Trophoblast cell (in vitro differentiated cells and primary cell): ENCODE data around the gene RHPN2.
"Not testable (repeated sequence)": the region's sequence is repeated elsewhere in the genome, so short reads cannot be mapped to it uniquely, and the experiment has no call there.

Source experiments
- DNase-seq, 2 donors: peaks; one replicate each; pipeline ENCODE4 v3.0.0-alpha.2; 2016
- H2AFZ ChIP-seq: 2 replicates; pipeline ENCODE4 v1.6.1; 2013; ENCODE audit warnings: low read length, moderate library complexity, mild to moderate bottlenecking; ENCODE audit not compliant: insufficient read depth, poor library complexity
- H2AK5ac ChIP-seq: 2 replicates; pipeline ENCODE4 v1.6.1; 2013; ENCODE audit warnings: mild to moderate bottlenecking, low read length
- H2BK120ac ChIP-seq: 2 replicates; pipeline ENCODE4 v1.6.1; 2013; ENCODE audit warnings: low read length, mild to moderate bottlenecking, moderate library complexity; ENCODE audit not compliant: insufficient read depth, poor library complexity
- H2BK12ac ChIP-seq: 2 replicates; pipeline ENCODE4 v1.6.1; 2013; ENCODE audit warnings: mild to moderate bottlenecking, low read length, moderate library complexity
- H2BK5ac ChIP-seq: 2 replicates; pipeline ENCODE4 v1.6.1; 2013; ENCODE audit warnings: low read length, low read depth, moderate library complexity, mild to moderate bottlenecking; ENCODE audit not compliant: poor library complexity
- H3K14ac ChIP-seq: 2 replicates; pipeline ENCODE4 v1.6.1; 2013; ENCODE audit warnings: mild to moderate bottlenecking, low read length
- H3K18ac ChIP-seq: 2 replicates; pipeline ENCODE4 v1.6.1; 2013; ENCODE audit warnings: mild to moderate bottlenecking, low read length
- H3K23ac ChIP-seq: 2 replicates; pipeline ENCODE4 v1.6.1; 2013; ENCODE audit warnings: low read length
- H3K27ac ChIP-seq: 2 replicates; pipeline ENCODE4 v1.5.1; 2013; ENCODE audit warnings: low read depth, mild to moderate bottlenecking, inconsistent platforms, low read length, moderate library complexity
- H3K27me3 ChIP-seq: 2 replicates; pipeline ENCODE4 v1.6.1; 2013; ENCODE audit warnings: inconsistent platforms, mild to moderate bottlenecking, low read length, moderate library complexity; ENCODE audit not compliant: insufficient read depth
- H3K36me3 ChIP-seq, 2 experiments: 1 replicate in 1 of 2; 2 replicates in 1 of 2; pipeline ENCODE4 v1.6.1; 2013; ENCODE audit warnings: low read length in 2 of 2, mild to moderate bottlenecking in 2 of 2, moderate library complexity in 1 of 2; ENCODE audit not compliant: insufficient read depth in 2 of 2, control insufficient read depth in 1 of 2
- H3K4ac ChIP-seq: 2 replicates; pipeline ENCODE4 v1.6.1; 2013; ENCODE audit warnings: low read depth, mild to moderate bottlenecking, low read length, moderate library complexity
- H3K4me1 ChIP-seq, 2 experiments: 1 replicate in 1 of 2; 2 replicates in 1 of 2; pipeline ENCODE4 v1.6.1; 2013; ENCODE audit warnings: low read length in 2 of 2, mild to moderate bottlenecking in 2 of 2, moderate library complexity in 1 of 2; ENCODE audit not compliant: insufficient read depth in 2 of 2, control insufficient read depth in 1 of 2
- H3K4me2 ChIP-seq: 2 replicates; pipeline ENCODE4 v1.6.1; 2013; ENCODE audit warnings: inconsistent platforms, mild to moderate bottlenecking, low read length, moderate library complexity
- H3K4me3 ChIP-seq: 2 replicates; pipeline ENCODE4 v1.5.1; 2013; ENCODE audit warnings: mild to moderate bottlenecking, low read depth, low read length, inconsistent platforms
- H3K79me1 ChIP-seq: one replicate; pipeline ENCODE4 v1.6.1; 2013; ENCODE audit warnings: low read length
- H3K79me2 ChIP-seq: 2 replicates; pipeline ENCODE4 v1.6.1; 2013; ENCODE audit warnings: low read length, mild to moderate bottlenecking; ENCODE audit not compliant: control insufficient read depth, insufficient read depth, poor library complexity
- H3K9ac ChIP-seq: 2 replicates; pipeline ENCODE4 v1.6.1; 2013; ENCODE audit warnings: mild to moderate bottlenecking, low read length
- H3K9me3 ChIP-seq: 2 replicates; pipeline ENCODE4 v1.6.1; 2013; ENCODE audit warnings: low read depth, mild to moderate bottlenecking, control low read depth, inconsistent platforms, low read length; ENCODE audit not compliant: insufficient read depth
- H4K12ac ChIP-seq: 2 replicates; pipeline ENCODE4 v1.6.1; 2013; ENCODE audit warnings: low read depth, mild to moderate bottlenecking, low read length, moderate library complexity
- H4K8ac ChIP-seq: 2 replicates; pipeline ENCODE4 v1.6.1; 2013; ENCODE audit warnings: low read depth, mild to moderate bottlenecking, low read length, moderate library complexity
- H4K91ac ChIP-seq: one replicate; pipeline ENCODE4 v1.6.1; 2013; ENCODE audit warnings: low read depth, mild to moderate bottlenecking, low read length, moderate library complexity
- WGBS: extraction: QIAGEN DNeasy Blood & Tissue Kit; methylation state at CpG from one replicate; pipeline ENCODE4 v1.1.7; 2013; ENCODE audit warnings: missing lambda C conversion rate; ENCODE audit not compliant: insufficient read length, insufficient coverage; ENCODE audit errors: extremely low coverage; 5-methylcytosine and 5-hydroxymethylcytosine counted together

RHPN2 gene

GRCh38 chr19:32988254-32988653 lies 76.4 kb downstream of the RHPN2 start:
- H3K4me1 ChIP-seq, H3K79me1 ChIP-seq, H3K4me2 ChIP-seq, H4K8ac ChIP-seq, H3K9me3 ChIP-seq, H3K14ac ChIP-seq, H3K9ac ChIP-seq, H3K79me2 ChIP-seq, H4K12ac ChIP-seq, H2AFZ ChIP-seq, H3K23ac ChIP-seq, H3K18ac ChIP-seq, H3K27ac ChIP-seq, H2BK5ac ChIP-seq, DNase-seq, H2BK120ac ChIP-seq, H4K91ac ChIP-seq, H2BK12ac ChIP-seq, H3K4ac ChIP-seq, H3K27me3 ChIP-seq, H2AK5ac ChIP-seq, H3K36me3 ChIP-seq, H3K4me3 ChIP-seq: not testable (repeated sequence)
- WGBS = no CpG with 5 or more reads among the region's 5 CpGs

GRCh38 chr19:32982488-32982887 lies 82.2 kb downstream of the RHPN2 start:
- not testable (repeated sequence) for H3K36me3 ChIP-seq, H2AFZ ChIP-seq, H3K18ac ChIP-seq, H3K27ac ChIP-seq, H3K79me2 ChIP-seq, H4K91ac ChIP-seq, H3K27me3 ChIP-seq, H2BK12ac ChIP-seq, H3K9ac ChIP-seq, DNase-seq, H2BK120ac ChIP-seq, H3K4me3 ChIP-seq, H3K14ac ChIP-seq, H2AK5ac ChIP-seq, H3K4me2 ChIP-seq, H3K4me1 ChIP-seq, H3K9me3 ChIP-seq, H4K12ac ChIP-seq, H4K8ac ChIP-seq, H3K79me1 ChIP-seq, H3K23ac ChIP-seq, H3K4ac ChIP-seq, H2BK5ac ChIP-seq
- WGBS = no CpG with 5 or more reads among the region's 6 CpGs

- not testable (repeated sequence) for H3K36me3 ChIP-seq, H3K27ac ChIP-seq, H3K9ac ChIP-seq, H3K79me1 ChIP-seq, H2AK5ac ChIP-seq, H3K4me3 ChIP-seq, H2BK12ac ChIP-seq, H3K4me1 ChIP-seq, H2AFZ ChIP-seq, H2BK120ac ChIP-seq, DNase-seq, H3K23ac ChIP-seq, H4K12ac ChIP-seq, H3K14ac ChIP-seq, H3K18ac ChIP-seq, H4K91ac ChIP-seq, H3K4ac ChIP-seq, H3K27me3 ChIP-seq, H2BK5ac ChIP-seq, H4K8ac ChIP-seq, H3K9me3 ChIP-seq, H3K4me2 ChIP-seq, H3K79me2 ChIP-seq
- WGBS = no CpG with 5 or more reads among the region's 7 CpGs
Measured at GRCh38 chr19:32979807-32980206, 84.9 kb downstream of the RHPN2 start.

- not testable (repeated sequence) for H4K8ac ChIP-seq, H2BK12ac ChIP-seq, H3K14ac ChIP-seq, H3K23ac ChIP-seq, H3K79me2 ChIP-seq, H4K12ac ChIP-seq, H3K27me3 ChIP-seq, H3K4me1 ChIP-seq, H3K36me3 ChIP-seq, H3K9ac ChIP-seq, H2BK120ac ChIP-seq, H4K91ac ChIP-seq, H2AK5ac ChIP-seq, H3K9me3 ChIP-seq, H2AFZ ChIP-seq, DNase-seq, H3K27ac ChIP-seq, H3K4me2 ChIP-seq, H3K18ac ChIP-seq, H2BK5ac ChIP-seq, H3K4me3 ChIP-seq, H3K4ac ChIP-seq, H3K79me1 ChIP-seq
- no CpG with 5 or more reads among the region's 4 CpGs for WGBS
Measured at GRCh38 chr19:32977813-32978212, 86.9 kb downstream of the RHPN2 start.
